Bronchial smooth muscle cell (primary cell): ENCODE data around the gene ART5. TPM values are rescaled to one million over a fixed set of nuclear protein-coding genes. Genes with fewer than 3 reads are reported as not detected.

Experiments used
- total RNA-seq: library from RNA; depleted of rRNA; stranded (reverse); fragments of >200 nt; gene quantifications from 2 replicates; pipeline ENCODE4 v1.2.1, GENCODE V29; 2014

The ART5 gene
- 0.16 and 0.34 TPM in 2 replicates for total RNA-seq

GRCh38 chr11:3641701-3642070 is at the start of gene ART5:
Gene ART5 (minus strand): TSS chr11:3641992. CDS start chr11:3641862, 130 bp downstream.

DNA sequence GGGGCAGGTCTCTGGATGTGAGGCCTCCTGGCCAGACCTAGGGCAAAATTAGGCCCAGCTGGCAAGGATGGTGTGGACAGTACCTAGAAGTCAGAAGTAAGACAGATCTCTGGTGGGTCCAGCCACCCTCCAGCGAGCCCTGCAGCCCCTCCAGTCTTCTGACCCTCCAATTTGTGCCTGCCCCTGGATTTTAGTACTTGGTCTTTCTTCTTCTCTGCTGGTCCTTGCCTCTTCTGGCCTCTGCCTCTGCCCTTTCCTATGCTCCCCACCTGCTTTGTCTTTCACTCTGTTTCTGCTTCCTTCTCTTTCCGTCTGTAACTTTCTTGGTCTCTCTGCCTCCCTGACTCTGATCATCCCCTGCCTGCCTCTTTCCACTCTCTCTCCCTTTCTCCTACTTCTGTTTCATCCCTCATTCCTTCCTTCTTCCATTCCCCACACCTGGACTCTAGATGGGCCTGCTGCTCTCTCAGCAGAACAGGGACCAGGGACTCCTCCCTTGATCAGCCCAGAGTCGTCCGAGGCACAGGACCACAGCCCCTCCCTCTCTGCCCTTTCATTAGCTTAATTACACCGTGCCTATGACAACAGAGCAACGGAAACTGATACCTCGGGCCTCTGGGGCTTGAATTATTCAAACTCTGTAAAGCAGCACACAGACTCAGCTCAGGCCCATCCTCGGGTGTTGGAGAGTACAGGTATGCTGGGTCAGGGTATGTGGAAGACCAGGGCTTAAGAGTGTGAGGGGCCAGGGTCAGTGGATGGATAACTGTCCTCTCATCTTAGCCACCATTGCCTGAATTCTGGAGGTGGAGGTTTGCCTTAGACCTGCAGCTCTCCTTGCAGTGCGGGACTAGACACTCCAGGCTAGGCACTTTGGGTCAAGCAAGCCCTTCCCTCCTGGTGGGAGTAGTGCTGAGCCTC is 29.8 kb upstream of the ART5 start, which contains the start of gene CHRNA10:
Gene CHRNA10, minus strand, starts transcription at position 51 of the 921 bp plus-strand sequence. CDS start 72 bp downstream, outside the sequence.

DNA sequence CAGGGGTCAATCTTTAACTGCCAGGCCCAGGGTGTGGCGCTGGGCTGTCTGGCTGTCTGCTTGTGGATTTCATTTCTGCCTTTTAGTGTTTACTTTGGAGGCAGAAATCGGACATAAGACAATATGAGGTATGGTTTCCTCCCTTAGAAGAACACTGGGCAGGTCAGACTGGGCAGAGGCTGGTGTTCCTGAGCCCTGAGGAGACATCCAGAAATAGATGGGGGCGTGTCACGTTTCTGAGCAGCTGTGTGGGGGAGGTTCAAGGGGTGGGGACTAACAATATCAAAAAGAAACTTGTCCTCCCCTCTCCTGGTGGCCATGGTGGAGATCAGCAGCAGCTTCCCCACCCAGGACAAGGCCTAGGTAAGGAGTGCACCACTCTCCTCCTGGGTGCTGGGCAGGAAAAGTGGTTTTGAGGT is 3.0 kb upstream of the ART5 start, which contains the start of gene ART1:
Gene ART1, plus strand, starts transcription at position 312 of the 419 bp plus-strand sequence. CDS start 14,086 bp downstream, outside the sequence.

Other genes starting within 250 kb of the ART5 start
- gene ART1, start 3.1 kb upstream of the ART5 start, total RNA-seq: not detected in 2 replicates
- 0.43 and 0.47 TPM in 2 replicates for gene CHRNA10, start 29.4 kb upstream of the ART5 start, total RNA-seq
- 52.9 and 61.0 TPM in 2 replicates for gene NUP98, start 155.6 kb upstream of the ART5 start, total RNA-seq
- gene PGAP2, start 166.6 kb upstream of the ART5 start, total RNA-seq: 11.7 and 17.2 TPM in 2 replicates
- 7.2 and 8.4 TPM in 2 replicates for gene RHOG, start 199.0 kb upstream of the ART5 start, total RNA-seq
- 26.3 and 56.6 TPM in 2 replicates for gene STIM1, start 213.7 kb upstream of the ART5 start, total RNA-seq